H1 (cell line): Measurements from ENCODE around the gene NTRK2. TPM values are rescaled to one million over a fixed set of nuclear protein-coding genes. Genes with fewer than 3 reads are reported as not detected.
A peak's percentile ranks its signal among the peaks of the same experiment; 100 is the strongest.

ENCODE experiments used
- CEBPB ChIP-seq: IDR thresholded peaks from 2 replicates; pipeline ENCODE4 v1.6.1; 2012; ENCODE audit warnings: low read depth, low read length
- CHD7 ChIP-seq: fragments of 300-600 bp; sonication (generic); IDR thresholded peaks from 2 replicates; pipeline ENCODE4 v1.7.1; 2012; ENCODE audit warnings: low read length, moderate library complexity, mild to moderate bottlenecking, inconsistent platforms; ENCODE audit not compliant: insufficient replicate concordance
- CTCF ChIP-seq, 3 experiments: IDR thresholded peaks; 1 replicate in 2 of 3; 2 replicates in 1 of 3; pipeline versions ENCODE4 v1.5.1 to v1.6.1; 2011; ENCODE audit warnings: low read length in 3 of 3, mild to moderate bottlenecking in 3 of 3, inconsistent platforms in 2 of 3, low read depth in 1 of 3, moderate library complexity in 1 of 3; ENCODE audit not compliant: insufficient read depth in 1 of 3; ENCODE audit errors: control extremely low read depth in 1 of 3
- GABPA ChIP-seq: IDR thresholded peaks from 2 replicates; pipeline ENCODE4 v1.6.1; 2011; ENCODE audit warnings: mild to moderate bottlenecking, low read length, moderate library complexity, borderline replicate concordance; ENCODE audit not compliant: insufficient read depth
- RAD21 ChIP-seq, 2 experiments: IDR thresholded peaks in 1 of 2; conservative IDR thresholded peaks in 1 of 2; 2 replicates each; pipeline ENCODE4 v1.6.1; 2011; ENCODE audit warnings: low read depth in 2 of 2, low read length in 2 of 2, improper control_type of control experiment in 1 of 2, inconsistent platforms in 1 of 2, mild to moderate bottlenecking in 1 of 2, moderate library complexity in 1 of 2
- RNF2 ChIP-seq: fragments of 200-900, 300-1000 bp; sonication (generic); IDR thresholded peaks from 2 replicates; pipeline ENCODE4 v1.7.1; 2016; ENCODE audit warnings: borderline replicate concordance, low read depth, mild to moderate bottlenecking, antibody characterized with exemption, low read length; ENCODE audit not compliant: poor library complexity, severe bottlenecking; ENCODE audit errors: missing control alignments
- SAP30 ChIP-seq: fragments of 300-600 bp; sonication (generic); IDR thresholded peaks from 2 replicates; pipeline ENCODE4 v1.7.1; 2012; ENCODE audit warnings: low read length, moderate library complexity, mild to moderate bottlenecking, inconsistent platforms; ENCODE audit not compliant: insufficient read depth, insufficient replicate concordance
- ZNF274 ChIP-seq: IDR thresholded peaks from 2 replicates; pipeline ENCODE4 v1.7.0; 2012; ENCODE audit warnings: low read length, borderline replicate concordance; ENCODE audit errors: extremely low read depth
- polyA plus RNA-seq, 7 experiments: library from polyadenylated mRNA; depleted of rRNA in 3 of 7; stranded (reverse) in 5 of 7; unstranded in 2 of 7; fragments of >200 nt in 5 of 7; fragments of 200-250 nt in 2 of 7; gene quantifications; 1 replicate in 5 of 7; 2 replicates in 1 of 7; 4 replicates in 1 of 7; pipeline versions ENCODE4 v1.2.1 to v1.2.3, GENCODE V29; 2011 to 2013; ENCODE audit warnings: missing spikeins in 2 of 7, mixed read lengths in 2 of 7
- total RNA-seq: library from RNA; stranded (reverse); fragmentation: NEBNext Ultra II Directional; extraction: Animal tissue kit (Norgen Biotek cat#: 25700); gene quantifications from 2 replicates; pipeline ENCODE4 v1.2.1, GENCODE V29; 2021

NTRK2 gene
- total and polyA plus RNA-seq, 2 of the 8 experiments (the other 6 are each of a cell fraction or from before 2014, with no cell fraction given) = 0.03 to 0.04 TPM

- TF ChIP-seq CHD7 (peak; percentile 92), ZNF274 (no peak), CEBPB (peak; percentile 69), GABPA (no peak), RAD21 (IDR thresholded peaks at IDR 0.05 in 1 of 2, conservative IDR thresholded peaks at IDR 0.05 in 1 of 2; ENCODE audit: low read depth in 2 of 2, low read length in 2 of 2) (no peak), SAP30 (no peak), RNF2 (no peak), CTCF (IDR thresholded peaks at IDR 0.05; ENCODE audit: control extremely low read depth in 1 of 3, insufficient read depth in 1 of 3, low read depth in 1 of 3, low read length in 3 of 3) (no peak)
These were observed 38.9 kb downstream of the NTRK2 start (continued) for GRCh38 chr9:84708400-84708799.
